Keratinocyte (primary cell): ENCODE results near the gene HOXB6. TPM values are rescaled to one million over a fixed set of nuclear protein-coding genes. Genes with fewer than 3 reads are reported as not detected.

Source experiments
- DNase-seq: peaks from one replicate; pipeline ENCODE4 v3.0.0-alpha.2; 2011; ENCODE audit warnings: low read depth, missing footprints, low spot score
- FAIRE-seq: peaks from 2 replicates; lab custom pipeline; 2011; peaks lifted over from hg19 to GRCh38; lab: Jason Lieb, UNC
- H2AFZ ChIP-seq: 2 replicates; pipeline ENCODE4 v1.6.0; 2012; ENCODE audit warnings: low read length, control low read depth, inconsistent platforms; ENCODE audit not compliant: control insufficient read depth
- H3K27ac ChIP-seq: 2 replicates; pipeline ENCODE4 v1.5.1; 2011; ENCODE audit warnings: low read length; ENCODE audit not compliant: control insufficient read depth, insufficient read depth
- H3K27me3 ChIP-seq: 3 replicates; pipeline ENCODE4 v1.6.0; 2011; ENCODE audit warnings: low read length; ENCODE audit not compliant: control insufficient read depth, insufficient read depth; ENCODE audit errors: extremely low read depth
- H3K36me3 ChIP-seq, 2 experiments: 2 replicates in 1 of 2; 3 replicates in 1 of 2; pipeline ENCODE4 v1.5.1; 2011; ENCODE audit warnings: low read length in 2 of 2, mild to moderate bottlenecking in 1 of 2; ENCODE audit not compliant: control insufficient read depth in 2 of 2, insufficient read depth in 2 of 2; ENCODE audit errors: extremely low read depth in 1 of 2
- H3K4me1 ChIP-seq: 3 replicates; pipeline ENCODE4 v1.5.1; 2011; ENCODE audit warnings: low read length; ENCODE audit not compliant: control insufficient read depth, insufficient read depth; ENCODE audit errors: extremely low read depth
- H3K4me2 ChIP-seq: 3 replicates; pipeline ENCODE4 v1.6.0; 2011; ENCODE audit warnings: low read depth, low read length; ENCODE audit not compliant: control insufficient read depth, insufficient read depth; ENCODE audit errors: extremely low read depth
- H3K4me3 ChIP-seq, 3 experiments: fragments of 200-600 bp in 1 of 3; sonication (generic) in 1 of 3; 2 replicates in 2 of 3; 3 replicates in 1 of 3; pipeline ENCODE4 v1.5.1; 2011 to 2016; ENCODE audit warnings: low read length in 3 of 3, mild to moderate bottlenecking in 3 of 3, control low read depth in 2 of 3, inconsistent platforms in 1 of 3, low read depth in 1 of 3, mixed read lengths in 1 of 3, mixed run types in 1 of 3, moderate library complexity in 1 of 3; ENCODE audit not compliant: control insufficient read depth in 2 of 3, insufficient read depth in 2 of 3; ENCODE audit errors: extremely low read depth in 1 of 3
- H3K79me2 ChIP-seq: 2 replicates; pipeline ENCODE4 v1.6.0; 2012; ENCODE audit warnings: low read length; ENCODE audit not compliant: control insufficient read depth, insufficient read depth
- H3K9ac ChIP-seq: 3 replicates; pipeline ENCODE4 v1.6.0; 2011; ENCODE audit warnings: low read length; ENCODE audit not compliant: control insufficient read depth, insufficient read depth; ENCODE audit errors: extremely low read depth
- H3K9me1 ChIP-seq: 3 replicates; pipeline ENCODE4 v1.6.0; 2011; ENCODE audit warnings: low read length; ENCODE audit not compliant: control insufficient read depth, insufficient read depth; ENCODE audit errors: extremely low read depth
- H3K9me3 ChIP-seq: 2 replicates; pipeline ENCODE4 v1.5.1; 2012; ENCODE audit warnings: low read depth, low read length; ENCODE audit not compliant: control insufficient read depth
- H4K20me1 ChIP-seq: 3 replicates; pipeline ENCODE4 v1.6.0; 2011; ENCODE audit warnings: low read length; ENCODE audit not compliant: control insufficient read depth, insufficient read depth; ENCODE audit errors: extremely low read depth
- EZH2 ChIP-seq: IDR thresholded peaks from one replicate; pipeline ENCODE4 v1.6.1; 2012; ENCODE audit warnings: inconsistent platforms, mild to moderate bottlenecking, low read length, moderate library complexity
- dilution Hi-C: fragments of 300-500 bp; cut with MboI; formaldehyde crosslinking; loops from one replicate; pipeline ENCODE4 v1.7.0; 2020; ENCODE audit warnings: low sequenced_read_pairs; ENCODE audit not compliant: extremely low pct_ligation_motif_present
- polyA plus RNA-seq, 5 experiments: library from polyadenylated mRNA; depleted of rRNA in 3 of 5; stranded (reverse) in 3 of 5; stranded (forward) in 1 of 5; unstranded in 1 of 5; fragments of >200 nt; gene quantifications; 1 replicate in 1 of 5; 2 replicates in 3 of 5; 3 replicates in 1 of 5; pipeline versions ENCODE4 v1.2.1 to v1.2.3, GENCODE V29; 2011 to 2012; ENCODE audit warnings: missing spikeins in 2 of 5, low read depth in 1 of 5, low replicate concordance in 1 of 5
- TF ChIP-seq, protein P1 (sequence below), 3 experiments: IDR thresholded peaks in 1 of 3; conservative IDR thresholded peaks in 1 of 3; optimal IDR thresholded peaks in 1 of 3; 2 replicates in 2 of 3; 3 replicates in 1 of 3; pipeline versions ENCODE3 to v1.5.1; 2011; ENCODE audit warnings: low read length in 3 of 3, mild to moderate bottlenecking in 3 of 3, moderate library complexity in 2 of 3, control low read depth in 1 of 3, inconsistent platforms in 1 of 3; ENCODE audit not compliant: insufficient read depth in 2 of 3; ENCODE audit errors: extremely low read depth in 1 of 3

Gene HOXB6
- polyA plus RNA-seq, 1 donor (not counting 4 experiments of a cell fraction or from before 2014, with no cell fraction given) = 0.62 TPM

DNA sequence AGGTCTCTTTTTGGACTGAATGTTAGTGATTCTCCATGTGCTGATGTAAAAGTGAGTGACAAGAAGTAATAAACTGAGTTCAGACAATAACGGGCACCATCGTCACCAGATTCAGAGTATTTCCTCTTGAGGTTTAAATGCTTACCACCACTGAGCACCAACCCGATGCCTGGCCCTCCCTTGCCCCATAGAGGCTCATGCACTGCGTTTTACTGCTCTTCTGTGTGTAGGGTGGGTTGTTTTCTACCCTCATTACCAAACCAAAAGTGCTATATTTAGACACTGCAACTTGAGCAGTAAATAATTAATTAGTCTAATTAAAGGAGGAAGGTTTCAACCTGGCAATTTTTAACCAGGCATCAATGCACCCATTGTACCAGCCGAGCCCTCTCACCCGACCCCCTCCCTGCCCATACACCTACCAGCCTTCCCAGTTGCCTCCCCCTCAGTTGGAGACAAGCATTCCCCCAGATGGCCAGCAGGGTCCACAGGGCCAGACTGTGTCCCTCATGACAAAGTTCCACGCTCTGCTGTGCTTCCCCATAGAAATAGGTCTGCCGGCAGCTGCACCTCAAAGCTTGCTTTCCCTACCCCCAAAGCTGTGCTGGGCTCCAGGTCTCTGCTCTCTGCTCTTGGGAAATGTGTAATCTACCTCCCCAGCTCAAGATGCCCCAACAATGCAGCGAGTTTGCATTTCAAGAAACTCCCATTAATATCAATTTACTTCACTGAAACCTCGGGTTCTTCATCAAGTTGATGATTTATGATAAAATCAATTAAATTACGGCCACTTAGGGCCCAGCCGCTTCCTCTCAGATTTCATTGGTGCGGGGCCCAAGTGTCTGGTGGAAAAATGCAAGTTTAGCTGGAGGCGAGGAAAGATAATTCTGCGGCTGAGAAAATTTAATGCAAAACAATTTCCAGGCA, 42.6 kb downstream of the HOXB6 start:
- dilution Hi-C loops = no loop called here
- no peaks in the 10 kb centered on the region for H3K79me2 ChIP-seq
- H3K4me3 ChIP-seq = no peak overlapping the region
- H2AFZ ChIP-seq = no peak overlapping the region
- no peaks in the 10 kb centered on the region for H3K9me1 ChIP-seq
- H3K27ac ChIP-seq = no peak overlapping the region
- peaks cover 50% of the 10 kb centered on the region for H3K27me3 ChIP-seq
- H3K9me3 ChIP-seq = no peaks in the 10 kb centered on the region
- FAIRE-seq (no peak), DNase-seq (no peak)
- H4K20me1 ChIP-seq = no peaks in the 10 kb centered on the region
- no peak overlapping the region for H3K4me2 ChIP-seq
- TF ChIP-seq EZH2 = no peak
- TF ChIP-seq, protein P1, sequence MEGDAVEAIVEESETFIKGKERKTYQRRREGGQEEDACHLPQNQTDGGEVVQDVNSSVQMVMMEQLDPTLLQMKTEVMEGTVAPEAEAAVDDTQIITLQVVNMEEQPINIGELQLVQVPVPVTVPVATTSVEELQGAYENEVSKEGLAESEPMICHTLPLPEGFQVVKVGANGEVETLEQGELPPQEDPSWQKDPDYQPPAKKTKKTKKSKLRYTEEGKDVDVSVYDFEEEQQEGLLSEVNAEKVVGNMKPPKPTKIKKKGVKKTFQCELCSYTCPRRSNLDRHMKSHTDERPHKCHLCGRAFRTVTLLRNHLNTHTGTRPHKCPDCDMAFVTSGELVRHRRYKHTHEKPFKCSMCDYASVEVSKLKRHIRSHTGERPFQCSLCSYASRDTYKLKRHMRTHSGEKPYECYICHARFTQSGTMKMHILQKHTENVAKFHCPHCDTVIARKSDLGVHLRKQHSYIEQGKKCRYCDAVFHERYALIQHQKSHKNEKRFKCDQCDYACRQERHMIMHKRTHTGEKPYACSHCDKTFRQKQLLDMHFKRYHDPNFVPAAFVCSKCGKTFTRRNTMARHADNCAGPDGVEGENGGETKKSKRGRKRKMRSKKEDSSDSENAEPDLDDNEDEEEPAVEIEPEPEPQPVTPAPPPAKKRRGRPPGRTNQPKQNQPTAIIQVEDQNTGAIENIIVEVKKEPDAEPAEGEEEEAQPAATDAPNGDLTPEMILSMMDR (optimal IDR thresholded peaks at IDR 0.05 in 1 of 3, IDR thresholded peaks at IDR 0.05 in 1 of 3, conservative IDR thresholded peaks at IDR 0.05 in 1 of 3; ENCODE audit: extremely low read depth in 1 of 3, insufficient read depth in 2 of 3, low read length in 3 of 3) = peak in 1 of 3 experiments; percentile 16
- peaks cover 1% of the 10 kb centered on the region for H3K4me1 ChIP-seq
- no peak overlapping the region for H3K9ac ChIP-seq
- H3K36me3 ChIP-seq = peaks cover 0 to 3% of the 10 kb centered on the region in 2 experiments

DNA sequence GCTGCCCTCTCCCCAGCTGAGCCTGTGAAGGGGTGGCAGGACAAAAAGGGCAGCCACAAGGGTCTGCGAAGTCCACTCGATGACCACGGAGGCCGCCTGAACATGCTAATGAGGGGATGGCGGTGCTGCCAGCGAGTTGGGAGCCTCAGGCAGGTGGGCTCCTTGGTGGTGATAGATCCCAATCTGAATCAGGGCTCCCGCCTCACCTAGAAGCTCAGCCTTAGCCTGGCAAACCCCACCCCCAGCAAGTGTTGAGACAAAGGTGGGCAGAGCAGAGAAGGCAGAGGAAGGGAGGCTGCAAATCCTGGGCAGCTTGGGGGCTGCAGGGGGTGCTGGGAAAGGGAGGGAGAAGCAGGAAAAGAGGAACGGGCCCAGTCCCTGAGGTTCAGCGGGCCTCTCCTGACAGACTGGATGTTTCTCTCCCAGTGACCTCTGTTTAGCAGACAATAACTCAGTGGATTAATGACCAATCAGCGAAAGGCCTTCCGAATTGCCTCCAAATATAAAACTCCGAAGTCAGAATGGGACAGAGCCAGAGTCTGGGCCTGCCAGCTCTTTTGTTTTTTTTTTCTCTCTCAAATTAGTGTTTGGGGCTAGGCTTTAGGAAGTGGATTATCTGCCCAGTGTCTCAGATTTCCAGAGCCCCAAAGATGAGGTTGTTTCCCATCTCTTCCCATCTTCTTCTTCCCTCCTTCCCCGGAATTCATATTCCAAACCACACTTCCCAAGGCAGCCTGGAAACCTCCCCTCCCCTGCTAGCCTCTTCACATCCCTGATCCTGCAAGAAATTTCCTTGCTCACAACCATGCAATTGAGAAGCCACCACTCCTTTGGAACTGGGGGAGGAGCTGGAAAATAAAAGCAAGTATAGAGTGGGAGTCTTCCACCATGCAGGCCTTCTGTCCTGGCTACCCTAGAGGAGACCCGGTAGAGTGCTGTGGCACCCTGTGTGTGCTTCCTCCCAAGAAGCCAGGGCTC, 44.7 kb downstream of the HOXB6 start:
- dilution Hi-C loops = no loop called here
- Histone ChIP-seq H3K4me3 (no peak overlapping the region), H3K27ac (no peak overlapping the region), H3K79me2 (no peaks in the 10 kb centered on the region), H3K36me3 (peaks cover 0 to 1% of the 10 kb centered on the region in 2 experiments), H3K4me1 (peaks cover 14% of the 10 kb centered on the region), H3K4me2 (no peak overlapping the region), H3K9me1 (no peaks in the 10 kb centered on the region), H2AFZ (no peak overlapping the region), H3K9me3 (no peaks in the 10 kb centered on the region), H3K27me3 (peaks cover 33% of the 10 kb centered on the region), H3K9ac (no peak overlapping the region), H4K20me1 (no peaks in the 10 kb centered on the region)
- DNase-seq (no peak), FAIRE-seq (no peak)
- TF ChIP-seq, protein P1 (optimal IDR thresholded peaks at IDR 0.05 in 1 of 3, IDR thresholded peaks at IDR 0.05 in 1 of 3, conservative IDR thresholded peaks at IDR 0.05 in 1 of 3; ENCODE audit: extremely low read depth in 1 of 3, insufficient read depth in 2 of 3, low read length in 3 of 3) = no peak
- no peak for TF ChIP-seq EZH2
